Stimulated activated CD4-positive, alpha-beta T cell treated with anti-CD3 and anti-CD28 coated beads, Interleukin-2, amount 100 ng/mL, for 4 hours (primary cell): Measurements from ENCODE around the gene NPEPL1.
"Not testable (repeated sequence)": the region's sequence is repeated elsewhere in the genome, so short reads cannot be mapped to it uniquely, and the experiment has no call there.

Experiments used
- DNase-seq: peaks from one replicate; pipeline ENCODE4 v3.0.0-alpha.2; 2020; ENCODE audit warnings: low read depth

NPEPL1 gene

GRCh38 chr20:58742668-58743566, 50.3 kb downstream of the NPEPL1 start:
- no peak for DNase-seq

- DNase-seq, result no peak
Observed at GRCh38 chr20:58743929-58744534, 51.4 kb downstream of the NPEPL1 start.

GRCh38 chr20:58744836-58745235, 52.2 kb downstream of the NPEPL1 start:
- no peak for DNase-seq

GRCh38 chr20:58745391-58745790, 52.8 kb downstream of the NPEPL1 start:
- DNase-seq, result no peak

DNA sequence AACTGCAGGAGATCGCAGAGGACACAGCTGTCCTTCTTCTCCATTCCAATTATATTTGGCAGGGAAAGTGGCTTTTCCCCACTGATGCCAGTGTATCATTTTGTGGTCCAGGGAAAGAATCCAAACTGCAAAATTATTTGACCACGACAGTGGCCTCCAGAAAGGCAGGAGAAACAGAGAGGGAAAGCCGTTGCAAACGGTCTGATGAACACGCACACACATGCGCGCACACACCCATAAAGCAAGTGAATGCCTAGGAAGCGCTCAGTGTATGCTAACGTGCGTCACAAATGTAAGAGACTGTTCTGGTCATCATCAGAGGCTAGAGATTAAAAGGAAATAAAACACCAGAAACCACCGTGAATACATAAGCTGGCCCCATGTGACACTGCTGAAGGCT, 54.0 kb downstream of the NPEPL1 start:
- no peak for DNase-seq

DNA sequence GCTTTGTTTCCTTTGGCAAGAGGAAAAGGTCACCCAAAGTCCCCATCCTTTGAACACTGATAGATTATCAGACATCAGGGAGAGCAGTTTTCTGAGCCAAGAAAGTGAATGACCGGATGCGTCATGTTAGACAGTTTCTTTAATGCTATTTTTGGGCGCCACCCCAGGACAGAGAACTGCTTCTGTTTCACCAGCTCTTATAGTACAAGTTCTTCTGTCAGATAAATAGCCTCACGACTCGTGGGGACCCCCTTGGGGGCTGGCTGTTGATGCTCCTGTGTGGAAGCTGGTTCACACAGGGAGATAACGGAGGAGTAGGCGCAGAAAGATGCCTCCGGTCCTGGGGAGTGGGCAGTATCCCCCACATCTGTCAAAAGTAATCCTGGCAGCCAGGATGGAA, 54.6 kb downstream of the NPEPL1 start:
- no peak for DNase-seq

DNA sequence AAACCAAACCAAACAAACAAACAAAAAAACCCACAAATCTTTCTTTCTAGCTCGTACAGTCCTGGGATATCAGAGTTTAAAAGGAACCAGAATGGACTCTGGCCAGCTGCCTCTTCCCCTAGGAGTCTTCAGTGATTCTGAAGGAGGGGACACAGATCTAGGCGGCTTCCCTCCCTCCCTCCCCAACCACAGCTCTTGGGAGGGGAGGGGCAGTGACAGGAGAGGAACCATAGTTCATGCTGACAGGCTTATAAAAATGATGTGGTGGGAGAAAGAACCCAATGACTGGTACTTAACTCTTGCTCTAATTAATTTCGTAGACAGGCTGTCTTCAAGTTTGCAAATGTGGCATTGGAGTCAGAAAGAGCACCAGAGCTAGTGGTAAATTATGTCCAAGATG, 56.0 kb downstream of the NPEPL1 start:
- DNase-seq, result no peak

- DNase-seq, result no peak
Observed at GRCh38 chr20:58749098-58749769, 56.6 kb downstream of the NPEPL1 start.

- DNase-seq, result no peak
Observed at GRCh38 chr20:58749979-58750378, 57.4 kb downstream of the NPEPL1 start.

DNA sequence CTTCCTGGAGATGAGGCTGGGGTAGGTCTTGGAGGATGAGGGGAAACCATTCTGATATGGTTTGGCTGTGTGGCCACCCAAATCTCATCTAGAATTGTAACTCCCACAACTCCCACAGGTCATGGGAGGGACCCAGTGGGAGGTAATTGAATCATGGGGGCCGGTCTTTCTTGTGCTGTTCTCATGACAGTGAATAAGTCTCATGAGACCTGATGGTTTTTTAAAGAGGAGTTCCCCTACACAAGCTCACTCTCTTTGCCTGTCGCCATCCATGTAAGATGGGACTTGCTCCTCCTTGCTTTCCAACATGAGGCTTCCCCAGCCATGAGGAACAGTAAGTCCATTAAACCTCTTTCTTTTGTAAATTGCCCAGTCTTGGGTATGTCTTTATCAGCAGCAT, 58.1 kb downstream of the NPEPL1 start:
- DNase-seq, result not testable (repeated sequence)

DNA sequence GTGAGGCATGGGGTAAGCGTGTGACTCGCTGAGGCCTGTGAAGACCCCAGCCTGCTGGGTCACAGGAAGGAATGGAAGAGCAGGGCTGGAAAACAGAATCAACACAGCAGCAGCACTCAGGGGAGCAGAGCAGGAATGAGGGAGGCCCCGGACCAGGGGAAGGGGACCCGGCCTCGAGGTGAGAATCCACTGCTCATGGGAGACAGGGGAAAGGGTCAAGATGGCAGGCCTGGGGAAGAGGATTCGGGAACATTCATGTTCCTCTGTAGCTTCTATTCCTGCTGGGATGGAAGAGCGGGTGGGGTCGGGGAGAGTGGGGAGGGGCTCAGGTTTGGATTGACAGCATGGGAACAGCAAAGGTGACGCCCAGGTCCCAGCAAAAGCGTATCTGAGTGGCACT, 59.4 kb downstream of the NPEPL1 start:
- DNase-seq, result no peak

DNA sequence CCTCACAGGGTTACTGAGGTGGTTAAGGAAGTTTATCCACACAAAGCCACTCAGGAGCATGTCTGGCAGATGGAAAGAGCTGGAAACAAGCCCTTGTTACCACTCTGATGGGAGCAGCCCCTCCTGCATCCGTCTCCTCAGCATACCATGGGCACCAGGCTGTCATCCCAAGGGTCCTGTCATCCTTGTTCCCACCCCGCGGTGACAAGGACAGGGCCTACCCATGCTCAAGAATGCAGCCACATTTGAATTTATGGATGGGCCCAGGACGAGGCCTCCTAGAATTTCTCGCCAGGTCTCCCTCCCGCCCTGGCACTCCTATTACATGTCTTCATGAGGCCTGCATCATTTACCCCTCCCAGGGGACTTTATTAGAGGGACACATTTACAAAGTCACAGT, 60.0 kb downstream of the NPEPL1 start:
- DNase-seq, result no peak

- DNase-seq, result no peak
Observed at GRCh38 chr20:58753267-58753921, 60.8 kb downstream of the NPEPL1 start.

DNA sequence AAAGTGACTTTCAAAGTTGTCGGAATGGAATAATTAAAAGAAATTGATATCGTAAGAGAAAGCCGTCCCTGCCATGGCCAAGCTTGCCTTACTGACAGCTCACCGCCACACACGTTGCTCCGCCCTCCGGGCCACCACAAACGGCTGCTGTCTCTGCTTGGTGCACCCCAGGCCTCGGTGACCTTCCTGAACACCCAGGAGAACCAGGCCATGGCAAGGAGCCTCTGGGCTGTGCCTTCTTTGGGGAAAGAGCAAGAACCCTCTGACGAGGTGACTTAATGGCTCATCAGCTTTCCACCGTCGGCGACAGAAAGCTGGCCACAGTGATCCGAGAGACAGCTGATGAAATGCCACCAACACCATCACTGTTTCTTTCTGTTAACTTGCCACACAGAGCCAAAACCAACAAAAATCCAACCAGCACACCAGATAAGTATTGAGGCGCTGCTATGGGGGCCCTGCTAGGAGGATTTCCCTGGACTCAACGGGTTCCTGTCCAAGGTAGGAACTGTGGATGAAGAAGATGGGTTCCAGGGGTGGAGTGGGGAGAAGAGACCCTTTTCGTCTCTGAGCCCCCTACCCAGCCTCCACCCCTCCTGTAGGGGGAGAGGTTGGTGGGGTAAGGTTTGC, 61.4 kb downstream of the NPEPL1 start:
- no peak for DNase-seq

DNA sequence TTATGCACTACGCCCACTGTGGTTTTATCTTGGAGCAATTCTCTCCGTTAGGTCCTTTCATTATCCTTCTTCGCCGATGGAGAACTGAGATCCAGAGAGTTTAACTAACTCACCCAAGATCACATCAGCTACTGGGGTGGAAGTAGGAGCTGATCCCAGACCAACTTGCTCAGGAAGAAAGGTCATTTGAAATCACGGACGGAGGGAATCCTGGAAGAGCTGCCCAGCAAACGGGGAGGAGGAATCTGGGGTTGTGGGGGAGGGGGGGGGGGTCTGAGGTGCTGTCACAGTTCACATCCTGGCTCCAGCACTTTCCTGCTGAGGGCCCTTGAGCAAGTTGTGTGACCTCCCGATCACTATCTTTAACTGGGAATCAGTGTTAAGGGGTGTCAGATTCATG, 62.0 kb downstream of the NPEPL1 start:
- DNase-seq, result no peak

- DNase-seq, result no peak
Observed at GRCh38 chr20:58755062-58755697, 62.6 kb downstream of the NPEPL1 start.

DNA sequence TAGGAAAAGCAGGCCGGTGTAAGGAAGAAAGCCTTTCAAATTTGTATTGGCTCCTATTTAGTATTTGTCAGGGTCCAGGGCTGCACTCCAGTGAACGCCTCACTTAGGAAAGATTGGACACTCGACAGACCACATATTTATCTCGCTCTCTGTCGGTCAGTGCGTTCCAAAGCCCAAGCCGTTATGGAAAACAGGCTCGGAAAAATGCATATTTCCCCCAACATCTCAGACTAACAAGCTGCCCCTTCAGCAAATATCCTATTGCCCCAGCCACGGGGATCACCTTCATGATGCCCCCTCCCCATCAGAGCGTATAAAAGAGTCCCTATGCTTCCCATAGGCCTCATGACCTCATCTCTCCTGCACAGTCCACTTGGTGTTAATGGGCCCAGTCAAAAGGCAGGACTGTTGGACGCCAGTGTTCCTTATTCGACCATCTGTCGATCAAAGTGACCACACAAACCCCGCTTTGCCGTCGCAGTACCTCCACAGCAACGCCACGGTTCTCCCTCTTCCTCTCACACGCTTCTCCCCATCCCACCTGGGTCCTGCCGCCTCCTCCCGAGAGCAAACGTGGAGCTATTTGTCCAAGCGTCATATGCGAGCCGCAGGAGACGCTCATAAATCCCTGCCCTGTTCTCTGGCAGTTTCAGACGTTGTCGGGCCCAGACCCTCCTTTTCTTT, 63.3 kb downstream of the NPEPL1 start:
- DNase-seq, result no peak

DNA sequence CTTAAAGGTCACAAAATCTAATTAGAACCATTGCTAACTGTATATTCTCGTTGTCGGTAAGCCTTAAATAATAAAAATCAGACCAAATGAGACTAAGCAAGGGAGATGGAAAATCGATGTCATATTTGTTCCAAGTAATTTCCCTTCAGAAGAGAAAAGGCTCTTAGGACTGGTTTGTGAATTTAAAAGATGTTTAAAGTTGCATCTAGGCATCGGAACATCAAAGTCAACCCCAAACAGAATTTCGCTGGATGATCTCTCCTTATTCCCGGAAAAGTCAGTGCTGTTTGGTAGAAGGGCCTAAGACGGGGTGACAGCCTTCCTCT, 63.8 kb downstream of the NPEPL1 start:
- DNase-seq, result no peak

- not testable (repeated sequence) for DNase-seq
Observed at GRCh38 chr20:58757647-58758046, 65.0 kb downstream of the NPEPL1 start.

- DNase-seq, result no peak
Observed at GRCh38 chr20:58759947-58760346, 67.3 kb downstream of the NPEPL1 start.

- DNase-seq, result no peak
Observed at GRCh38 chr20:58760856-58761255, 68.3 kb downstream of the NPEPL1 start.
